Activated gamma-delta T cell (primary cell): ENCODE results near the gene F7.
A peak's percentile ranks its signal among the peaks of the same experiment; 100 is the strongest.
"Not testable (repeated sequence)": the region's sequence is repeated elsewhere in the genome, so short reads cannot be mapped to it uniquely, and the experiment has no call there.

Source experiments
- DNase-seq: peaks from one replicate; lab custom pipeline; 2025; lab: John Stamatoyannopoulos, UW

The F7 gene

DNA sequence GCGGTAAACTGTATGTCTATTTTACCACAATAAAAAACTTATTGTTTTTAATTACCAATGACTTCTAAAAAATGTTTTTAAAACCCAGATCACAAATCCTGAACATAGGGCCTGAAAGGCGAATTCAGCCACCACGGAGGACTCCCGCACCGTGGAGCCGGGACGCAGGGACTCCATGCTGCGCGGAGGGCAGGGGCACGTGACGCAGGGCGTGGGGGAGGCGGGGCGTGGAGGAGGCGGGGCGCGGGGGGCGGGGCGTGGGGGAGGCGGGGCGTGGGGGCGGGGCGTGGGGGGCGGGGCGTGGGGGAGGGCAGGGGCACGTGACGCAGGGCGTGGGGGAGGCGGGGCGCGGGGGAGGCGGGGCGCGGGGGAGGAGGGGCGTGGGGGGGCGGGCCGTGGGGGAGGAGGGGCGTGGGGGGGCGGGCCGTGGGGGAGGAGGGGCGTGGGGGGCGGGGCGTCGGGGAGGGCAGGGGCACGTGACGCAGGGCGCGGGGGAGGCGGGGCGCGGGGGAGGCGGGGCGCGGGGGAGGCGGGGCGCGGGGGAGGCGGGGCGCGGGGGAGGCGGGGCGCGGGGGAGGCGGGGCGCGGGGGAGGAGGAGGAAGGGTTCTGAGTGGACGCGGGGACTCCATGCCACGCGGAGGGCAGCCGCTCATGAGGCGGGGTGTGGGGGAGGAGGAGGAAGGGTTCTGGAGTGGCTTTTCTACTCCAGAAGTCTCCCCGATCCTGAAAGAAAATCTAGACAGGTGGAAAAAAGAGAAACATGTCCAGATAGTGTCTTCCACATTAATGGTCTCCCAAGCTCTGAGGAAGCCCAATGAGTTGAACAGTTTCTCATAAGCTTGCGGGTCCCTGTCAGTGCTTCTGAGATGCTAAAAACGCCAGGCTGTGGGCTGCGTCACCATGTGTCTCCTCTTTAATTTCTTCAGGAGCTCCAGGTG lies 48.5 kb downstream of the F7 start:
- DNase-seq: peak; percentile 83

DNA sequence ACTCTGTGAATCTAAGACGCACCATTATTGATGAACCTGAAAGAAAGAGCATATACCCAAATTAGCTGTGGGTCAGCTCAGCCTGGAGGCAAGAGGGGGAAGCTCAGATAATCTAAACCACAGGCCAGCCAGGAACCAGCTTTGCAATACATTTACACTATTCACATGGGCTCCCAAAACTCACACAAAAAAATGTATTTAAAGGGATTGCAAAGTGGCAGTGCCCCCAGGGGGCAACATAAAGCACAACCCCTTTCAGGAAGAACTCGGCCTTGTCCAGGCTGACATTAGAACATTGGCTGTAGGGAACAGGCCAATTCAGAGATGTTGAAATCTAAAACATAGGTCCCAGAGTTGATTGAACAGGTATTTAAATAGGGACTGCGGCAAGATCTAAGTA lies 49.6 kb downstream of the F7 start:
- no peak for DNase-seq

DNA sequence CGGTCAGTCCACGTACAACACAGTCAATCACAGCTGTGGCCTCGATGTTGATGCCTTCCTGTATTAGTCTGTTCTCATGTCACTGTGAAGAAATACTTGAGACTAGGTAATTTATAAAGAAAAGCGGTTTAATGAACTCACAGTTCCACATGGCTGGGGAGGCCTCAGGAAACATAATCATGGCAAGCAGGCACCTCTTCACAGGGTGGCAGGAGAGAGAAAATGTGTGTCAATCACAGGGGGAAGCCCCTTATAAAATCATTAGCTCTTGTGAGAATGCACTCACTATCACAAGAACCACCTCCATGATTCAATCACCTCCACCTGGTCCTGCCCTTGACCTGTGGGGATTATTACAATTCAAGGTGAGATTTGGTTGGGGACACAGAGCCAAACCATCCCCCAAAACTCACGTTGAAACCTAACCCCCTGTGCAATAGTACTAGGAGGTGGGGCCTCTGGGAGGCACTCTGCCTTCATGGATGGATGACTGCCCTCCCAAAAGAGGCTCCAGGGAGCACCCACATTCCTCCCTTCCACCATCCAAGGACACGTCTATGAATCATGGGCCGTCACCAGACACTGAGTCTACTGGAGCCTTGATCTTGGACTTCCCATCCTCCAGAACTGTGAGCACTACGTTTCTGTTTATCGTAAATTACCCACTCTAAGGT lies 50.5 kb downstream of the F7 start:
- DNase-seq: no peak

- no peak for DNase-seq
Measured at GRCh38 chr13:113157206-113157928, 51.8 kb downstream of the F7 start.

DNA sequence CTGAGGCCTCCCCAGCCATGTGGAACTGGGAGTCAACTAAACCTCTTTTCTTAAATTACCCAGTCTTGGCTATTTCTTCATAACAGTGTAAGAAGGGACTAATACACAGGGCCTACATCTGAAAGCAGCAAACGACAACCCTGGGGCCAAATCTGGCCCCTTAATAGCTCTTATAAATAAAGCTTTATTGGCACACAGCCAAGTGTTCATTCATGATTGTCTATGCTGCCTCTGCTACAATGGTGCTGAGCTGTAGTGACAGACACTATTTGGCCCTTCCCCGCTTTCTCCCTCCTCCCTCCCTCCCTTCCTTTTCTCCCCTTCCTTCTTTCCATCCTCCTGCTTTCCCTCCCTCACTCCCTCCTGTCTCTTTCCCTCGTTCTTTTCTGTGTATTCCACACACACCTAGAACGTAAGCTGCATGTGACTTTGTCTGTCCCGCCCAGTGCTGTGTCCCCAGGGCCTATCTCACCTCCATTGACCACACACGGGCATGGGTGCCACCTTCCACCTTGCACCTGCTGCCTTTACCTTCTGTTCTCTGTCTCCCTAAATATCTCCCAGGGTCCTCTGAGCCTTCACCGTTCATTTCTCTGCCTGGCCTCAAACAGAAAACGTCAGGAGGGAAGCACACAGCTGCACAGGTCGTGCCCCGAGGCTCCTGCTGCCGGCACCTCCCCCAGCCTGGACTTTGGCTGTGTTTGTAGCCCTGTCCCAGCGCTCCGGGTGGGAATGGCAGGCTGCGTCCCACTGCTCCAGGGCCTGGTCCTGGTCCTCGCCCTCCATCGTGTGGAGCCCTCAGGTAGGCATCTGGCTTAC lies 52.5 kb downstream of the F7 start, which contains the start of gene PROZ:
TSS of gene PROZ (plus strand) at position 720 of the 819 bp plus-strand sequence. CDS start at position 733, 13 bp downstream.
- no peak for DNase-seq

DNA sequence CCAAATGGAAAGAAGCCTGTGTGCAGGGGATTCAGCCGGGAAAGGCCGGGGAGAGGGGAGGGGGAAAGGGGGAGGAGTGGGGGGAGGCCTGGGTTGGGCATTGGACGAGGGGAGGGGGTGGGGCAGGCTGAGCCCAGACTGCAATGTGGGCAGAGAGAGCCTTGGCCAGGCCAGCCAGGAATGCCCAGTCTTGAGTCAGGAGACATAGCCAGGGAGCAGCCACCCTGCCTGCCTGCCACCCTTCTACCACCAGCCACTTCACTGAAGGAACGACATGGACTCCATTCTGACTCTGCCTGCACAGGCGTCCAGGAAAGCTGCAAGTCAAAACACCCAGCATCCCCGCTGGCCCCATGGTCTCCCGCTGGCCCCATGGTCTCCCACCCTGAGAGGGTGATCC lies 53.4 kb downstream of the F7 start:
- no peak for DNase-seq

- DNase-seq: no peak
Measured at GRCh38 chr13:113159701-113160100, 54.1 kb downstream of the F7 start.

DNA sequence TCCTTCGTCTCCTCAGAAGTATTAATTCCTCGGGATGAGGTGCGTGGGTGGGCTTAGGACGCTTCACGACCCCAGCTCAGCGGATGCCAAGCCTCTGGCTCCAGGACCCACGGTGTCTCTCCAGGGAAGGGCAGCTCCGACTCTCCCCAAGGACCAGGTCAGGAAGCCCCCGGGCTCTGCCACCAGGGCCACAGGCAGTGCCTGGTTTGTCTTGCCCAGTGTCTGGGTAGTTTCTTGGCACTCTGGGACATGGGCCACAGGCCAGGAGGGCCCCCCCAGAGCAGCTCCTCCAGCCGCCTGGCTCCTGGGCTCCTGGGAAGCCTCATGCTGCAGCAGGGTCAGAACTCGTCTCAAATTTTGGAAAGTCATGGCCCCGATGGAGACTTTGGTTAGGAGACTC lies 55.4 kb downstream of the F7 start:
- no peak for DNase-seq

- no peak for DNase-seq
Measured at GRCh38 chr13:113161433-113161832, 55.8 kb downstream of the F7 start.

DNA sequence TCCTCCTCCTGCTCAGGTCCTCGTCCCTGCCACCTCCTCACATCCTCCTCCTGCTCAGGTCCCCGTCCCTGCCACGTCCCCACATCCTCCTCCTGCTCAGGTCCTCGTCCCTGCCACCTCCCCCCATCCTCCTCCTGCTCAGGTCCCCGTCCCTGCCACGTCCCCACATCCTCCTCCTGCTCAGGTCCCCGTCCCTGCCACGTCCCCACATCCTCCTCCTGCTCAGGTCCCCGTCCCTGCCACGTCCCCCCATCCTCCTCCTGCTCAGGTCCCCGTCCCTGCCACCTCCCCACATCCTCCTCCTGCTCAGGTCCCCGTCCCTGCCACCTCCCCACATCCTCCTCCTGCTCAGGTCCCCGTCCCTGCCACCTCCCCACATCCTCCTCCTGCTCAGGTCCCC lies 56.4 kb downstream of the F7 start:
- not testable (repeated sequence) for DNase-seq

- DNase-seq: no peak
Measured at GRCh38 chr13:113162783-113163685, 57.4 kb downstream of the F7 start.

GRCh38 chr13:113164492-113164891 lies 58.9 kb downstream of the F7 start:
- no peak for DNase-seq

DNA sequence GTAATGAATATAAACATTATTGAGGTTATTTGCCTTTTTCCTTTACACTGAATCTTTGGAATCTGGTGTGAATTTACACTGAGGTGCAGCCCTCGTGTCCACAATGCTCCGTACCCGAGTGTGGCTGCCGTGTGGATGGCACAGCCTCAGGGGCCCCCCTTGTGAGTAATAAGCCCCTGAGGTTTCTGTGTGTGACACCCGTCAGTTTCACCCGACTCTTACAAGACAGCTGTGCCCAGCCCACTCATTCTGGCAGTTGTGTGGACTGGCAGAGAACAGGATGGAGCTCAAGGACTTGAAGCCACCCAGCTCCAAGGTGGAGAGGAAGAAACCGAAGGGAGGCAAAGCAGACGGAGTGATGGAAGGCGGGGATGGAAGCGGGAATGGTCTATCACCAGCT lies 60.7 kb downstream of the F7 start:
- DNase-seq: no peak

DNA sequence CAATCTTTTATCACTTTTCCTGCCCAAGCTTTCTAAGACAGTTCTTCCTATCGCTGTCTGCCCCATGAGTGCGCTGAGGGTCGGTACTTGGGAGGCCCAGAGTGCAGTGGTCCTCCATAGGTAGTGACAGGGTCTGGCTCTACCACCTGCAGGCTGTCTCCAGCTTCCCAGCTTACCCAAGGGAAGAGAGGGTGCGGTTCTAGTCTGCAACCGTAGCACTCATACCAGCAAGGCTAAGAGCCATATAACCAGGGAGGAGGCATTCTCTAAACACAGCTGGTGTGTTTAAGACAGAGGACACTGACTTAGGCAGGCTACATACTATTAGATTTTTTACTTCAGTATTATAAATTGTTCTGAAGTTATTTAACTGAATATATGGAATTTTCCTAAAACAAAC lies 61.1 kb downstream of the F7 start:
- no peak for DNase-seq

GRCh38 chr13:113167155-113167554 lies 61.6 kb downstream of the F7 start:
- DNase-seq: no peak

- DNase-seq: no peak
Measured at GRCh38 chr13:113167575-113167974, 62.0 kb downstream of the F7 start.

- DNase-seq: no peak
Measured at GRCh38 chr13:113168211-113168610, 62.6 kb downstream of the F7 start.

- DNase-seq: no peak
Measured at GRCh38 chr13:113169277-113170272, 64.0 kb downstream of the F7 start.
